ENCODE results near the gene C1QTNF8.
"Not testable (repeated sequence)": the region's sequence is repeated elsewhere in the genome, so short reads cannot be mapped to it uniquely, and the experiment has no call there.

C1QTNF8 gene

GRCh38 chr16:1107141-1107540, 11.1 kb upstream of the C1QTNF8 start:
- DNase-seq: no peak

DNA sequence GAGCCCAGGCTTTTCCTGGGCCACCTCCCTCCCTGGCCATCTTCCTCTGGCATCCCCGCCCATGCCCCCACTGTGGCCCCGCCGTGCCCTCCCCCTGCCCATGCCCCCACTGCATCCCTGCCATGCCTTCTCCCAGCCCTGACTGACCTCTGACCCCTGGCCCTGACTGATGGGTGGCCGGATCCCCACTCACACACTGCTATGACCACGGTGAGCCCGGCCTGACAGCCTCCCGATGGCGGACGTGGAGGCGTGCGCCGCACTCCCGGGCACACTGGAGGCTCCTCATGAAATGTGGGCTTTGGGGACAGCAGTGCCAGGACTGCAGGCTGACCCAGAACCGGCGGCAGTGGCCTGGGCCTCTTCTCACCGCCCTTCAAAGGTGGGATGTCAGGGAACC, 10.6 kb upstream of the C1QTNF8 start:
- DNase-seq: no peak

DNA sequence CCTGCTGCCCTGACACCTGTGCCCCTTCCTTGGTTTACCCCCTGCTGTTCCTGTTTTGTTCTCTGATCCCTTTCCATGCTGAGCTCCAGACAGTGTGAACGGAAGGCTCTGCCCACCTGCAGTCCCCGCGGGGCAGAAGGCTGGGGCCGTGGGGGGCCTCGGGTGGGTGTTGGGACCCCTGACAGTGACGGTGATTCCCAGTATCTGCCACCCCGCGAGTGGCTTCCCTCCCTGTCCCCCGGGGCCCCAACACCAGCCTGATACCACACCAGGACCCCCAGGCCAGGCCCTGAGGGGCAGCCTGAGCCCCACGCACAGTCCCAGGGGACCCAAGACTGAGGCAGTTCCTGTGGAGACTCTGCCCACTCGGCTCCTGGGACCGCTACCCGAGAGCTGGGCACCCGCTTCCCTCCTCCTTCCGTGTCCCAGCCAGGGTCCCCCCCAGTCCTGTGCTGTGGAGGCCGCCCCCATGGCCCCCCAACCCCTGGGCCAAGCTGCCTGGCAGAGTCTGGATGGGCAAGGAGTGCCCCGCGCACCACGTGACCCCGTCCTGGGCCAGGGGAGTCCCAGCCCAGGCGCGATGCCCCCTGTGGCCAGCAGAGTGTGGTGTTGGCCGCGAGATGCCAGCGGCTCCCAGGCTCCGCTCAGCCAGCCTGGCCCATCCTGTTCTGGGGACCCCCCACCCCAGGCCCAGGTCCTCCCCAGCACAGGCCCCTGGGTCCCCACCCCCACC, 10.0 kb upstream of the C1QTNF8 start:
- DNase-seq: no peak

- DNase-seq: no peak
Observed at GRCh38 chr16:1103636-1103980, 7.6 kb upstream of the C1QTNF8 start.

DNA sequence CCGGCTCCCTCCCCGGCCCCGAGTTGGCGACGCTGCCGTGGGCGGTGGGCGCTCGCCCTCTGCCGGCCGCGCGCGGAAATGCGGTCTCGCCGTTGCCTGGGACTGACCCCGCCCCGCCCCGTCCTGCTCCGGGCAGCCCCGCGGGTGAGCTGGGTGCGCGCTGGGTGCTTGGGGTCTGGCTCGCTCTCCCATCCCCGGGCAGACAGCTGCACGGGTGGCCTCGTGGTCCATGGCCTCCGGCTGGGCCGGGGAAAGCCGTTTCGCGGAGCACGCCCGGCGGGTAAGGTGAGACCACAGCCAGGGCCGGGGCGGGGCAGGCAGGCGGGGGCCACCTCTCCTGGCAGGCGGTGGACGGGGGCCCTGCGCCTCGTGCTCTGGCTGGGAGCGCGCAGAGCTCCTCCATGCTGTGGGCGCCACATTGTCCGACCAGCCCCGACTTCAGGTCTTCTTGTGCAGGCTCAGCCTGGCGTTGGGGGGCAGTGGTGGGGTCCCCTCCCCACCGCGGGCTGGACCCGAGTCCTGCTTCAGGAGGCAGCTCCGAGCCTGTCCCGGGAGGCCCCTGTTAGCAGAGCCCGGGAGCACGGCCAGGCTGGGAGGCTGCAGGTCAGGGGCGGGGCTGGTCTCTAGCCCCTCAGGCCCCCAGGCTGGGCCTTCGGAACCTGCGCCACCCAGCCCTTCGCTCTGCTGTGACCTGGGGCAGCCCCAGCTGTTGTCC, 7.0 kb upstream of the C1QTNF8 start:
- no peak for DNase-seq

- no peak for DNase-seq
Observed at GRCh38 chr16:1102333-1102700, 6.3 kb upstream of the C1QTNF8 start.

DNA sequence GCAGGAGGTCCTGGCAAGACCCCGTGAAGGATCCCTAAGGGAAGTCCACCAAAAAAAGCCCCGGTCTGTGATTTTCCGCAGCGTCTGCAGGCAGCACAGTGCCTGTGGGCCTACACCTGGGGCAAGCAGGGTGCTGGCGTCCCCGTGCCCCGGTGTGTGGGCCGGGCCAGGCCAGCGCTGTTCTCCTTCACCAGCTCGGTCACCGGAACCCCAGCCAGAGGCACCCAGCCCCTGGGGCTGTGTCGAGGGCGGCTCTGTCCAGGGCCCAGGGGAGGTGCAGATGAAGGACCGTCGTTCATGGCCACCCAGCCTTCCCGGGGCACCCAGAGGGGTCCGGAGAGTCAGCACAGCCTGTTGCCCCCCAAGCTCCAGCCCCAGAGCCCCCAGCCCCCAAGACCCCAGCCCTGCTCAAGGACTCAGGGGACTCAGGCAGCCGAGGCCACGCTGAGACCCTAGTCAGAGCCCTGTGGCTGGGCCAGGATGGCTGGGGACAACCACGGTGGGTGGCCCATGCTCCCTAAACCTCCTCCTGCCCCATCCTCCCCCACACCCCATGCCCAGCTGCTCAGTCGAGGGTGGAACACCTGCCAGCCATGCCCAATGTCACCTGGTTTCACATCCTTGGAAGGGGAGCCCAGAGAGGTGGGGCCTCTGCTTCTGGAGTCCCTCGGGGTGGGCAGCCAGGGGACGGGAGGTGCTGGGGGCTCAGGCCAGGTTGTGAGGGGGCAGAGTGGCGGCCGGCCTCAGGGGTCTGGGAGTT, 5.7 kb upstream of the C1QTNF8 start:
- DNase-seq: no peak

DNA sequence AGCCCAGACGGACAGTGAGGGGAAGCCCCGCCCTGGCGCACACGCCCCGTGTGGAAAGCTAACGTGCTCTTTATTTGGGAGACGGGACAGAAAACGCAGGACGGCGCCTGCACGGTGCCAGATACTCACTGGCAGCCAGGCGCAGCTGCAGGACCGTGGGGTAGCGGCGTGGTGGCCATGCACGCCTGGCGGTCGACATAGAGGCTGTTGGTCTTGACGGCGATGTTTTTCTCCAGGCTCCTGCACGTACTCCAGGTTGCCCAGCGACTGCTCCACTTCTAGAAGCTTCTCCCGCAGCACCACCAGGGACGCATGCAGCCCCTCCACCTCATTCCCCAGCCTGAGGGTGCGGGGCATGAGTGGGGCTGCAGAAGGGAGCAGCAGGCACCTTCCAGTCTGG, 5.1 kb upstream of the C1QTNF8 start:
- no peak for DNase-seq

DNA sequence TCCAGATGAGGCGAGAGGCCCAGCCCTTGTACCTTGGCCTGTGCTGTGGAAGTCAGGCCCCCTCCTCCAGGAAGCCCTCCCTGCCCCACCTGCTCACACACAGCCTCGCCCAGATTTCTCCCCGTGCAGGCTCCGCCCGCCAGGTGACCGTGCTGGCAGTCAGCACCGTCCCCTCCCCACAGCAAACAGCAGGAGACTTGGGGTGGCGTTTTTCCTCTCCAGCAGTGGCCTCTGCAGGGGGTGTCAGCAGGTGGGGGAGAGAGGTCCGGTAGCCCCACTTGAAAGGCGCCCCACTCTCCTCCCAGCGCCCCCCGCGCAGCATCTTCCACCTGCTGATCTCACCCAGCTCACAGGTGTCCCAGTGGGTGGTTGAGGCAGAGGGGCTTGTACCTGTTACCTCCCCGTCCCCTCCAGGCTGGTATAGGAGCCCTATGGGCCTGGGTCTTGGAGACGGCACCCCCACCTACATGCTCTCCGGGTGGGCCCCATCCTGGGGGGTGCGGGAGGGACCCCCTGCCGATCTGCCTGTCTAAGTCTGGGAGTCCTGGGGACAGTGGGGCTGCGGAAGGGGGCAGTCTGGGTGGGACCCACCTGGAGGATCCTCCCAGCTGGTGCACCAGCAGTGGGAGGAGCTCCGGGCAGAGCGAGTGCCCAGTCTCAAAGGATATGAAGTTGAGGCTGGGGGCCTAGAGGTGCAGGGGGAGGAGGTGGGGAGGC, 4.2 kb upstream of the C1QTNF8 start:
- no peak for DNase-seq

- no peak for DNase-seq
Observed at GRCh38 chr16:1099189-1100083, 3.4 kb upstream of the C1QTNF8 start.

- no peak for DNase-seq
Observed at GRCh38 chr16:1098266-1098991, 2.4 kb upstream of the C1QTNF8 start.

GRCh38 chr16:1097800-1098199, 1.8 kb upstream of the C1QTNF8 start:
- no peak for DNase-seq

GRCh38 chr16:1097156-1097555, 1.1 kb upstream of the C1QTNF8 start:
- DNase-seq: no peak

DNA sequence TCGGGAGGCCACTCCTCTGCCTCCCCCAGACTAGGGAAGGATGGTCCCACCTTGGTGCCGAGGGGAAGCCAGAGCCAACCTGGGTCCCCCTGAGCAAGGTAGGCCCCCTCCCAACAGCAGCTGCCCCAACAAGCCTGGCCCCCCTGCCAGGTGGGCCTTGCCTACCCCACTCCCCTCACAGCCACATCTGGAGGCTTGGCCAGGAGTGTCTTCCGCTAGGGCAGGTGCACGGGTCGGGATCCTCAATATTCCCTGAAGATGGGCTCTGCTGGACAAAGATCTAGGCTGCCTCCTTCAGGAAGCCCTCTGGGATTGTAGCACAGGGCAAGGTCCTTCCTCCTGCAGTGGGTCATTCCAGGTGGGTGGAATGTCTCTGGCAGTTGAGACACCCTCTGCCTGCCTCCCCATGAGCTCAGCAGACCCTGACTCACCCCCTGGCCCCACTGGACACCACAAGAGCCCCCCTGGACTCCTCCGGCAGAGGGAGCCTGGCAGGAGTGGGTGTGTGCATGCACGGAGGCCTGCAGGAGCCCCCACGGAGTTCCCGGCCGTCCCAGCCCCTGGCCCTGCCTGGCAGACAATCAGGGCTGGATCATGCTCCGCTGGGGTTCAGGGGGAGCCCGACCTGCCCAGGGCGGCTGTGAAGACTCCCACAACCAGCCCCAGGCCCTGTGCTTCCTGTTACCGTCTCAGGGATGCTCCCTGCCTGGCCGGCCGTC, 435 bp downstream of the C1QTNF8 start:
- no peak for DNase-seq

- no peak for DNase-seq
Observed at GRCh38 chr16:1094601-1095449, 1.2 kb downstream of the C1QTNF8 start.

- no peak for DNase-seq
Observed at GRCh38 chr16:1094124-1094479, 1.9 kb downstream of the C1QTNF8 start.

GRCh38 chr16:1093284-1094123, 2.5 kb downstream of the C1QTNF8 start:
- no peak for DNase-seq

- not testable (repeated sequence) for DNase-seq
Observed at GRCh38 chr16:1092685-1093283, 3.3 kb downstream of the C1QTNF8 start.

Data from GF-D8 (cell line).